GM11168 (cell line): Measurements from ENCODE around the gene CTRB1.
"Not testable (repeated sequence)": the region's sequence is repeated elsewhere in the genome, so short reads cannot be mapped to it uniquely, and the experiment has no call there.

Experiments used
- in situ Hi-C: fragments of 300-500 bp; cut with MboI; formaldehyde crosslinking; loops from one replicate; pipeline ENCODE4 v1.12.0; 2022; ENCODE audit warnings: low sequenced_read_pairs; ENCODE audit not compliant: unreplicated experiment

CTRB1 gene

GRCh38 chr16:75264999-75265910 is 46.5 kb downstream of the CTRB1 start:
- in situ Hi-C loops: loop anchor here (5.0 kb wide), 1 partner anchor 57 kb away; no protein-coding TSS in a partner anchor

DNA sequence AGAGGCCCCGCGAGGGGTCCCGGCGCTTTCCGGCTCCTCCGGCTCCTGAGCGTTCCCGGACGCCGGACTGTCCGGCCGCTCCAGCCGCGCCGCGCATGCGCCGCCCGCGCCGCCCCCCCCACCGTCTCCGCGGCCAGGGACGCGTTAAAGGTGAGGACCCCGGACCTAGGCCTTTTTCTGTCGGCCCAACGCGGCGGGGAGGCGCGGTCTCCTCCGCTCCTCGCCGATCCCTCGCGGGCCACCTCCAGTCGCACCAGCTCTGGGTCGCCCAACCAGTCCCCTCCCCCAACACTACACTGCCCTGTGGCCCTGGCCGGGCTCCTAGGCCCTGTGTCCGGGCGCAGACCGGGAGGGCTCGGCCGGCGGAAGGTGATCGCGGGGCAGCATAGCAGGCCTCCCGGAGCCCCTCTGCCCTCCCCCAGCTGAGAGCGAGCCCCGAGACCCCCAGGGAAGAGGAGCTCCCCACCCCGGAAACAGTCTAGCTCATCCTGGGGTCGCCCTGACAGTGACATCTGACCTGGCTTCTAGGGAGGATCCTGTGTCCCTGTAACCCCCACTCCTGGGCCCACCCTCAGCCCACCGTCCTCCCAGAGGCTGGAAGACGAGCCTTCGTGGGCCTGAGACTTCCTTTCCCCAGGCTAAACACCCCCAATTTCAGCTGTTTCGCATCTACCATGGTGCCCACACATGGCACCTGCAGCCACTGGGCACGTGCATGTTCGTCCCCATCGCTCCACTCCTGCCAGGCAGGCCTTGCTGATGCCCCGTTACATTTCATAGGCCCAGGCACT is 47.3 kb downstream of the CTRB1 start:
- in situ Hi-C loops: no loop called here

GRCh38 chr16:75266738-75267630 is 48.2 kb downstream of the CTRB1 start:
- in situ Hi-C loops: no loop called here

DNA sequence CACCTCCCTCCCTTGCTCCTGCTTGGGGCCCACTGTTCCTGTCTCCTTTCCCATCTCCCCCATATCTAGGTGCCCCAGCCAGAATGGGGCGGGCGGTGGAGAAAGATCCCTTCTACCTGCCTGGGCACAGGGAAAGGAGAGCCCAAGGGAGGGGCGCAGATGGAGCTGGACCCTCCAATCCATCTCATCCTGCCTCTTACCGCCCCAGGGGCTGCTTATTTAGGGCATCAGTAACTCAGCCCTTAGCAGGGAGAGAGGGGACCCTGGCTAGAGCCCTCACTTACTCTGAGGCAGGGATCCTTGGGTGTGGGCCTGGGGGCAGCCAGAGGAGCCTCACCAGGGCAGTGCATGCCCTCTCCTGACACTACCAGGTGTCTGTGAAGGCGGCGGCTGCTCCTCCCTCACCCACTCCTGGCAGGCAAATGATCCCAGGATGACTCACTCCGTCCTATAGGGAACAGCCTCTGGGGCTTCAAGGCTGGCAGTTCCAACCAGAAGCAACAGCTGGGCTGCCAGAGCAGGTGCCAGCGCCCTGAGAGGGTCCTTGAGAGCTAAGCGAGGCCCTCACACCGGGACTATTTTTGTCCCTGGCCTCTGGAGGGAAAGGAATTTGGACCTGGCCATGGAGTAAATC is 49.0 kb downstream of the CTRB1 start:
- in situ Hi-C loops: no loop called here

- in situ Hi-C loops: not testable (repeated sequence)
Measured at GRCh38 chr16:75269358-75269757, 50.6 kb downstream of the CTRB1 start.

GRCh38 chr16:75271441-75272096 is 52.8 kb downstream of the CTRB1 start:
- in situ Hi-C loops: no loop called here

DNA sequence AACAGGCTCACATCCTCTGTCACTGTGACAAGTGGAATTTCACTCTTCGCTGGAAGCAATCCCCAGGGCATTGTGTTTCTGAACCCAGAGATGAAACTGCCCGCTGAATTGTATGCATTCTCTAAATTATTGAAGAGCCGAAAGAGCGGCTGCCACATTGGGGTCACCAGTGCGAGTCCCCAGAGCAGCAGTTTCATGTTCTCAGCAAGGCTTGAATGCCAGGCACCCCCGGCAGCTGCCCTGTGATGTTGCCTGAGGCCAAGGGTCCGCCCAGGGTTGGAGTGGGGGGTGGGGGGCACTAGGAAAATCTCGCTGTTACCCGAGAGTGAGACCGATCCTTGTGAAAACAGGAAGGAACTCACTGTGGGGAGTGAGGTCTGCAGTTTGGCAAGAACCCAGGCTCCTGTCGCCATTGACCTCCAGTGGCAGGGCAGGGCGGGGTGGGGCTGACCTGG is 53.3 kb downstream of the CTRB1 start:
- in situ Hi-C loops: no loop called here

- in situ Hi-C loops: not testable (repeated sequence)
Measured at GRCh38 chr16:75272629-75273028, 53.8 kb downstream of the CTRB1 start.

DNA sequence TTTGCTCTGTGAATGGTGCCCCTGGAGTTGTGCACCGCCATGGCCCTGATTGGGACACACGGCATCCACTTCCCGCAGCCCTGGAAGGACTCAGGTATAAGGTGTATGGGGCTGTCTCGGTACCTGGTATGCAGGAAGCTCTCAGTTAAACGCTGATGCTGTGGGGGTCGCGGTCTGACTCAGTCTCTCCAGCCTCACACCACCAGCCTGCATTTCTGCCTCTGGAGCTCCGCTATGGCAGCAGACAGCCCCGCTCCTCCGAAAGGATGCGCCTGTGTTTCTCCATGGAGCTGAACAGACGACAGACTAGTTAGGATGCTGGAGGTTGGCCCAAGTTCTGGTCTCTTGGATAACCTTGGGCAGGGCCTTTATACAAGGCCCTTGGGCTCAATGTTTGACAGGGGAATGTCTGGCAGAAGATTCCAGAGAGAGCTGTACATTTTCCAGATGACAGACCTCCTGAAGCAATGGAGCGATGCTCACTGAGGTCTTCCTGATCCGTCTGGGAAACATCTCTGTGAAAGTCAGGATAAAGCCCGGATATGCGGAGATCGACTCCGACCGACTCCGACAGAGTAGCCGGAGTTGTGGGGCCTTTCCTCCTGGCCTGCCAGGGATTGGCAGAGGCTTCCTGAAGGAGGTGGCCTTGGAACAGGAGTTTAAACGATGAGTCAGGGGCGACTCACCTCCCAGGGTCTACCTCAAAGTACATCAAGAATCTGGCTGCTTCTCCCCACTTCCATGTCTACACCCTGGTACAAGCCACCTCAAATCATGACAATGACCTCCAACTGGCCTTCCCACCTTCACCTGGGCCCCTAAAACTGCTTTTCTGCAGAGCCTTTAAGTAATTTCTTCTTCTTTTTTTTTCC is 54.5 kb downstream of the CTRB1 start:
- in situ Hi-C loops: no loop called here
